SK-N-SH (cell line): ENCODE measurements around the gene SART1. TPM values are rescaled to one million over a fixed set of nuclear protein-coding genes. Genes with fewer than 3 reads are reported as not detected.

Experiments
- CTCF ChIA-PET: fragments of 300-600, 350-600 bp; formaldehyde crosslinking; extraction: SDS; loops from one replicate; lab custom pipeline; 2021; lab: Yijun Ruan, JAX
- POLR2A ChIA-PET: fragments of 350-600 bp; sonication (Branson Sonifier 250); formaldehyde crosslinking; extraction: SDS; loops from one replicate; lab custom pipeline; 2020; ENCODE audit warnings: antibody characterized with exemption, inconsistent platforms; lab: Yijun Ruan, JAX
- DNase-seq: peaks from one replicate; pipeline ENCODE4 v3.0.0; 2012
- H2AFZ ChIP-seq: fragments of 200-600 bp; sonication (generic); 2 replicates; pipeline ENCODE4 v1.8.1; 2016; ENCODE audit warnings: antibody characterized with exemption, mild to moderate bottlenecking, low read depth
- H3F3A ChIP-seq: fragments of 200-600 bp; sonication (generic); replicated peaks from 2 replicates; pipeline ENCODE3; 2016; ENCODE audit warnings: antibody characterized with exemption, mild to moderate bottlenecking; ENCODE audit not compliant: insufficient read depth
- H3K27ac ChIP-seq, 2 experiments: fragments of 200-500 bp in 1 of 2; fragments of 200-600 bp in 1 of 2; sonication (Bioruptor generic) in 1 of 2; sonication (generic), shearing (Covaris generic) in 1 of 2; 2 replicates each; pipeline versions ENCODE4 v1.5.1 to v1.6.1; 2014 to 2016; ENCODE audit warnings: low read depth in 2 of 2, inconsistent platforms in 1 of 2, low read length in 1 of 2, mild to moderate bottlenecking in 1 of 2, mixed read lengths in 1 of 2
- H3K27me3 ChIP-seq: fragments of 200-600 bp; sonication (generic), shearing (Covaris generic); 2 replicates; pipeline ENCODE4 v1.6.1; 2016; ENCODE audit warnings: mixed run types; ENCODE audit not compliant: insufficient read depth
- H3K36me3 ChIP-seq, 2 experiments: fragments of 200-500 bp in 1 of 2; fragments of 200-600 bp in 1 of 2; sonication (Bioruptor generic) in 1 of 2; sonication (generic) in 1 of 2; replicated peaks in 1 of 2; 2 replicates each; pipeline versions ENCODE3 to v1.5.1; 2014 to 2016; ENCODE audit warnings: low read length in 1 of 2, mild to moderate bottlenecking in 1 of 2; ENCODE audit not compliant: insufficient read depth in 2 of 2, control insufficient read depth in 1 of 2
- H3K4me1 ChIP-seq, 2 experiments: fragments of 200-500 bp in 1 of 2; fragments of 200-600 bp in 1 of 2; sonication (Bioruptor generic) in 1 of 2; sonication (generic), shearing (Covaris generic) in 1 of 2; 2 replicates each; pipeline versions ENCODE4 v1.5.1 to v1.6.1; 2014 to 2016; ENCODE audit warnings: low read depth in 1 of 2, low read length in 1 of 2, mixed run types in 1 of 2; ENCODE audit not compliant: insufficient read depth in 2 of 2, control insufficient read depth in 1 of 2
- H3K4me2 ChIP-seq: fragments of 200-600 bp; sonication (generic), shearing (Covaris generic); 2 replicates; pipeline ENCODE4 v1.6.1; 2017; ENCODE audit warnings: mixed run types
- H3K4me3 ChIP-seq, 2 experiments: fragments of 200-500 bp in 1 of 2; fragments of 200-600 bp in 1 of 2; sonication (Bioruptor generic) in 1 of 2; sonication (generic), shearing (Covaris generic) in 1 of 2; 2 replicates each; pipeline versions ENCODE4 v1.5.1 to v1.8.1; 2014 to 2016; ENCODE audit warnings: low read depth in 2 of 2, inconsistent platforms in 1 of 2, low read length in 1 of 2, mild to moderate bottlenecking in 1 of 2, mixed read lengths in 1 of 2, moderate library complexity in 1 of 2
- H3K79me2 ChIP-seq: fragments of 200-600 bp; sonication (generic); 2 replicates; pipeline ENCODE4 v1.8.1; 2017; ENCODE audit warnings: mild to moderate bottlenecking; ENCODE audit not compliant: insufficient read depth
- H3K9ac ChIP-seq: fragments of 200-600 bp; sonication (generic); 2 replicates; pipeline ENCODE4 v1.6.1; 2017; ENCODE audit warnings: mixed run types
- H3K9me2 ChIP-seq: fragments of 200-600 bp; sonication (generic); 2 replicates; pipeline ENCODE4 v1.6.1; 2017; ENCODE audit warnings: mixed run types
- H3K9me3 ChIP-seq: fragments of 200-600 bp; sonication (generic); 2 replicates; pipeline ENCODE4 v1.6.1; 2017; ENCODE audit warnings: mixed run types, mild to moderate bottlenecking, moderate library complexity
- H4K20me1 ChIP-seq: fragments of 200-600 bp; sonication (generic); 2 replicates; pipeline ENCODE4 v1.6.1; 2017; ENCODE audit warnings: mild to moderate bottlenecking, mixed run types; ENCODE audit not compliant: insufficient read depth
- ELF1 ChIP-seq: IDR thresholded peaks from 2 replicates; pipeline ENCODE4 v1.4.0; 2012
- EZH2phosphoT487 ChIP-seq: fragments of 200-600 bp; sonication (generic); IDR thresholded peaks from 2 replicates; pipeline ENCODE4 v1.6.1; 2017; ENCODE audit warnings: low read depth, mixed run types, mild to moderate bottlenecking, antibody characterized with exemption, moderate library complexity, borderline replicate concordance
- FOSL2 ChIP-seq: IDR thresholded peaks from 2 replicates; pipeline ENCODE4 v1.4.0; 2012; ENCODE audit warnings: low read depth, mild to moderate bottlenecking, moderate library complexity, borderline replicate concordance
- FOXJ3 ChIP-seq: sonication (generic); formaldehyde crosslinking; IDR thresholded peaks from 2 replicates; pipeline ENCODE4 v1.5.1; 2020; ENCODE audit warnings: mild to moderate bottlenecking, missing genetic modification reagents
- FOXM1 ChIP-seq: IDR thresholded peaks from 2 replicates; pipeline ENCODE4 v1.4.0; 2012; ENCODE audit warnings: low read depth, mild to moderate bottlenecking
- GABPA ChIP-seq: IDR thresholded peaks from 2 replicates; pipeline ENCODE4 v1.4.0; 2012; ENCODE audit warnings: low read depth, mild to moderate bottlenecking
- IRF3 ChIP-seq: fragments of 150-350 bp; IDR thresholded peaks from 2 replicates; pipeline ENCODE4 v1.6.1; 2016; ENCODE audit warnings: mild to moderate bottlenecking, low read depth, low read length
- JUND ChIP-seq: IDR thresholded peaks from 2 replicates; pipeline ENCODE4 v1.4.0; 2012
- MXI1 ChIP-seq: IDR thresholded peaks from 2 replicates; pipeline ENCODE4 v1.6.1; 2012; ENCODE audit warnings: mild to moderate bottlenecking, low read depth, low read length, improper control_type of control experiment
- NRF1 ChIP-seq: IDR thresholded peaks from 2 replicates; pipeline ENCODE4 v1.6.1; 2012; ENCODE audit warnings: low read depth, mild to moderate bottlenecking, low read length
- POLR2AphosphoS5 ChIP-seq: IDR thresholded peaks from 2 replicates; pipeline ENCODE4 v1.6.1; 2012; ENCODE audit warnings: low read depth, low read length
- RAD21 ChIP-seq: IDR thresholded peaks from 2 replicates; pipeline ENCODE4 v1.6.1; 2012; ENCODE audit warnings: mild to moderate bottlenecking, low read length
- REST ChIP-seq: IDR thresholded peaks from 2 replicates; pipeline ENCODE4 v1.6.1; 2012; ENCODE audit warnings: mild to moderate bottlenecking, low read depth, low read length, moderate library complexity
- RFX5 ChIP-seq: IDR thresholded peaks from 2 replicates; pipeline ENCODE4 v1.6.1; 2012; ENCODE audit warnings: mild to moderate bottlenecking, improper control_type of control experiment, low read length
- TAF1 ChIP-seq: IDR thresholded peaks from 2 replicates; pipeline ENCODE4 v1.6.1; 2012; ENCODE audit warnings: low read depth, mild to moderate bottlenecking, low read length, moderate library complexity, borderline replicate concordance
- TCF12 ChIP-seq: IDR thresholded peaks from 2 replicates; pipeline ENCODE4 v1.4.0; 2012
- TEAD4 ChIP-seq: IDR thresholded peaks from 2 replicates; pipeline ENCODE4 v1.4.0; 2012; ENCODE audit warnings: mild to moderate bottlenecking, borderline replicate concordance; ENCODE audit not compliant: insufficient read depth
- USF1 ChIP-seq: IDR thresholded peaks from 2 replicates; pipeline ENCODE4 v1.4.0; 2012; ENCODE audit warnings: low read depth, borderline replicate concordance
- YY1 ChIP-seq: IDR thresholded peaks from 2 replicates; pipeline ENCODE4 v1.4.0; 2012; ENCODE audit warnings: low read depth, mild to moderate bottlenecking
- ZBTB33 ChIP-seq: IDR thresholded peaks from 2 replicates; pipeline ENCODE4 v1.4.0; 2012; ENCODE audit warnings: low read depth, borderline replicate concordance
- WGBS: methylation state at CpG from one replicate; pipeline ENCODE4 v1.1.6; 2017; ENCODE audit warnings: low lambda C conversion rate; 5-methylcytosine and 5-hydroxymethylcytosine counted together
- polyA plus RNA-seq, 3 experiments: library from polyadenylated mRNA; depleted of rRNA; stranded (reverse); fragments of >200 nt; gene quantifications; 2 replicates each; pipeline ENCODE4 v1.2.3, GENCODE V29; 2012

SART1 gene
- polyA plus RNA-seq, 1 of the 3 experiments (the other 2 are of a cell fraction), result 73.6 TPM

DNA sequence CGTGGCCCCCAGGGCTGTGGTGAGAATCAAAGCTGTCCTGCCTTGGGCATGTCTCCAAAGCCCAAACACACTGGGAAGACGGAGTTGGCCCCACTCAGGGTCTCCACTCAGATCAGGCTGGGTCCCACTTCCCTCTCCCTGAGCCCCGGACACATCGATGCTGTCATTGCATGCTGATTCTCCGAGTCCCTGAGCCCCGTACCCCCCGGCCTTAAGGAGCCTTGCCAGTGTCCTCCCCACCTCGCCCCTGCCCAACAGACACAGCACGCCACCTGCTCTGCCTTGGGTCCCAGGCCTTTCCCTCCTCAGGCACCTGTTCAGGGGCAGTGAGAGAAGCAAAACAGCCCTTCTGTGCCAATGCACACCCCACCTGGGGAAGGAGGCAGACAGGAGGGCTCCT lies 25.8 kb downstream of the SART1 start:
- Histone ChIP-seq H3K9ac (no peak overlapping the region), H3K4me2 (no peak overlapping the region), H3K79me2 (no peaks in the 10 kb centered on the region), H3K27ac (no peak overlapping the region), H3F3A (peaks cover 18% of the 10 kb centered on the region), H3K9me2 (no peaks in the 10 kb centered on the region), H3K36me3 (peaks cover 0 to 12% of the 10 kb centered on the region in 2 experiments), H3K27me3 (no peaks in the 10 kb centered on the region), H2AFZ (no peak overlapping the region), H3K4me3 (no peak overlapping the region), H3K9me3 (no peaks in the 10 kb centered on the region), H3K4me1 (peaks cover 0 to 2% of the 10 kb centered on the region in 2 experiments; a peak in 1 of 4 replicates), H4K20me1 (no peaks in the 10 kb centered on the region)
- POLR2A ChIA-PET, result no interaction called here
- no peak for TF ChIP-seq TCF12
- TF ChIP-seq FOXJ3 (CRISPR knock-in tag), result no peak
- TF ChIP-seq MXI1, result no peak
- no peak for TF ChIP-seq FOSL2
- TF ChIP-seq GABPA, result no peak
- TF ChIP-seq USF1, result no peak
- no peak for TF ChIP-seq POLR2AphosphoS5
- TF ChIP-seq ZBTB33, result no peak
- TF ChIP-seq JUND, result no peak
- TF ChIP-seq NRF1, result no peak
- TF ChIP-seq YY1, result no peak
- no peak for TF ChIP-seq FOXM1
- no peak for TF ChIP-seq ELF1
- no peak for TF ChIP-seq TEAD4
- no peak for TF ChIP-seq EZH2phosphoT487
- TF ChIP-seq RAD21, result no peak
- no peak for TF ChIP-seq REST
- TF ChIP-seq TAF1, result no peak
- no peak for TF ChIP-seq IRF3
- no peak for TF ChIP-seq RFX5
- WGBS, result 92% methylated on average over 6 of the region's 9 CpGs
- DNase-seq, result peak; percentile 14
- CTCF ChIA-PET, result interaction anchor here (1.2 to 20.1 kb wide), 5 partner anchors 8 to 276 kb away, joined by 4 to 261 read pairs (median 15); partner anchors contain the start of genes CCDC85B, CTSW, FIBP and KAT5
